Uterus (tissue), 2 donors: Measurements from ENCODE around the gene GALNT5.

Experiments used
- POLR2A ChIP-seq, 2 donors: fragments of 450-650 bp; IDR thresholded peaks; one replicate each; pipeline ENCODE4 v1.6.1; 2016; ENCODE audit warnings: antibody characterized with exemption in 2 of 2, mild to moderate bottlenecking in 1 of 2, moderate library complexity in 1 of 2
- TF ChIP-seq, protein P1 (sequence below), 4 experiments: fragments of 200-600 bp in 2 of 4; fragments of 450-650 bp in 2 of 4; sonication (generic) in 2 of 4; IDR thresholded peaks; one replicate each; pipeline ENCODE4 v1.5.1; 2016 to 2019; ENCODE audit warnings: antibody characterized with exemption in 4 of 4, mild to moderate bottlenecking in 2 of 4, moderate library complexity in 1 of 4

DNA sequence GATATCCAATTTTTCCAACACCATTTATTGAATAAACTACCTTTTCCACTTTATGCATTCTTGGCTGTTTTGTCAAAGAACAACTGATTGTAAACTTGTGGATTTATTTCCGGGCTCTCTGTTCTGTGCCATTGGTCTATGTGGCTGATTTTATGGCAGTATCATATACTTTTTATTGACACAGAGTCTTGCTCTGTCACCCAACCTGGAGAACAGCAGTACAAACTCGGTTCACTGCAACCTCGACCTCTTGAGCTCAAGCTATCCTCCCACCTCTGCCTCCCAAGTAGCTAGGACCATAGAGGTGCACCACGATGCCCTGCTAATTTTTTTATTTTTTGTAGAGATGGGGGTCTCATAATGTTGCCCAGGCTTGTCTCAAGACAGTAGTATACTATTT, 6.7 kb upstream of the GALNT5 start:
- TF ChIP-seq, protein P1, sequence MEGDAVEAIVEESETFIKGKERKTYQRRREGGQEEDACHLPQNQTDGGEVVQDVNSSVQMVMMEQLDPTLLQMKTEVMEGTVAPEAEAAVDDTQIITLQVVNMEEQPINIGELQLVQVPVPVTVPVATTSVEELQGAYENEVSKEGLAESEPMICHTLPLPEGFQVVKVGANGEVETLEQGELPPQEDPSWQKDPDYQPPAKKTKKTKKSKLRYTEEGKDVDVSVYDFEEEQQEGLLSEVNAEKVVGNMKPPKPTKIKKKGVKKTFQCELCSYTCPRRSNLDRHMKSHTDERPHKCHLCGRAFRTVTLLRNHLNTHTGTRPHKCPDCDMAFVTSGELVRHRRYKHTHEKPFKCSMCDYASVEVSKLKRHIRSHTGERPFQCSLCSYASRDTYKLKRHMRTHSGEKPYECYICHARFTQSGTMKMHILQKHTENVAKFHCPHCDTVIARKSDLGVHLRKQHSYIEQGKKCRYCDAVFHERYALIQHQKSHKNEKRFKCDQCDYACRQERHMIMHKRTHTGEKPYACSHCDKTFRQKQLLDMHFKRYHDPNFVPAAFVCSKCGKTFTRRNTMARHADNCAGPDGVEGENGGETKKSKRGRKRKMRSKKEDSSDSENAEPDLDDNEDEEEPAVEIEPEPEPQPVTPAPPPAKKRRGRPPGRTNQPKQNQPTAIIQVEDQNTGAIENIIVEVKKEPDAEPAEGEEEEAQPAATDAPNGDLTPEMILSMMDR (IDR thresholded peaks at IDR 0.05) = no peak
- TF ChIP-seq POLR2A (IDR thresholded peaks at IDR 0.05) = no peak
